Stimulated activated CD8-positive, alpha-beta memory T cell treated with anti-CD3 and anti-CD28 coated beads, Interleukin-15, amount 100 ng/mL, for 4 hours (primary cell): ENCODE measurements around the gene FBXO47.

ENCODE experiments used
- DNase-seq, 2 donors: peaks; one replicate each; pipeline ENCODE4 v3.0.0-alpha.2; 2020; ENCODE audit warnings: low read depth in 2 of 2

FBXO47 gene, protein sequence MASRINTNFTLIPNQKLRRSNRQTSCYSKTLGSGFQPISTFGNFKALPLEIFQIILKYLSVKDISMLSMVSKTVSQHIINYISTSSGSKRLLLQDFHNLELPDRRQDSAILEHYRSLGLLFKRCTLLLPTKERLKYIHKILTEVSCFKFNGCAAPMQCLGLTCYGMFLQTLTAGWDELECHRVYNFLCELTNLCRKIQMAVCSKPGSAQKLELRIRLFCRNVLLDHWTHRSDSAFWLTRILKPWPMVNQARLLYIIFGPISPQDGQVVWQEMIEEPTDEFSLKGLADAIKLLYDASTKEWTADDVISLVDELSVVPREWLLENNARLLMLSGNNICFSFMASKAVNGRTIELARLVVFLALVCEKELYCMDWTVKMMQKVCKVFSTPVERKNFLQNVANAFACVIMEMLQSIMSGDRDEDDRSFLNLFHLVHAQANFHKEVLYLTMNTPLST

DNA sequence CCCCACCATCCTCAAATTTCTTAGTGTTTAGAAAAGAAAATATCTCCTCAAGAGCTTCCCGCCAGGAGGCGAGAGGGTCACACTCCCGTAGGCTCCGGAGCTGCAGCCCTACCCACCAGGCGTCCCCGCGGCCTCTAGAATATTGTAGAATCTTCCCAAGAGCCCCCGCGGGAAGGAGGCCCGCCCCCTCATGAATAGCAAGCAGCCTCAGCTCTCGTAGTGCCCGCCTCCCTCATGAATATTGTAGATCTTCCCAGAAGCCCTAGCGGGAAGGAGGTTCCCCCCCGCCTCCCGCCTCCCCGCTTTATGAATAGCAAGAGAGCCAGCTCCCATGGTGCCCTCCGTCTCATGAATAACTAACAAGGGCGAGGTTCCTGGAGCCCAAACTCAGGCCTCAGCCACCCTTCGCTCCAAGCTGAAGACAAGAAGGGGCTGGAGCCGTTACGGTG, at the start of gene FBXO47:
TSS of gene FBXO47 (minus strand) at position 114 of the 449 bp plus-strand sequence. CDS start 4,378 bp downstream, outside the sequence.
- peak; percentile 63 to 76 for DNase-seq

DNA sequence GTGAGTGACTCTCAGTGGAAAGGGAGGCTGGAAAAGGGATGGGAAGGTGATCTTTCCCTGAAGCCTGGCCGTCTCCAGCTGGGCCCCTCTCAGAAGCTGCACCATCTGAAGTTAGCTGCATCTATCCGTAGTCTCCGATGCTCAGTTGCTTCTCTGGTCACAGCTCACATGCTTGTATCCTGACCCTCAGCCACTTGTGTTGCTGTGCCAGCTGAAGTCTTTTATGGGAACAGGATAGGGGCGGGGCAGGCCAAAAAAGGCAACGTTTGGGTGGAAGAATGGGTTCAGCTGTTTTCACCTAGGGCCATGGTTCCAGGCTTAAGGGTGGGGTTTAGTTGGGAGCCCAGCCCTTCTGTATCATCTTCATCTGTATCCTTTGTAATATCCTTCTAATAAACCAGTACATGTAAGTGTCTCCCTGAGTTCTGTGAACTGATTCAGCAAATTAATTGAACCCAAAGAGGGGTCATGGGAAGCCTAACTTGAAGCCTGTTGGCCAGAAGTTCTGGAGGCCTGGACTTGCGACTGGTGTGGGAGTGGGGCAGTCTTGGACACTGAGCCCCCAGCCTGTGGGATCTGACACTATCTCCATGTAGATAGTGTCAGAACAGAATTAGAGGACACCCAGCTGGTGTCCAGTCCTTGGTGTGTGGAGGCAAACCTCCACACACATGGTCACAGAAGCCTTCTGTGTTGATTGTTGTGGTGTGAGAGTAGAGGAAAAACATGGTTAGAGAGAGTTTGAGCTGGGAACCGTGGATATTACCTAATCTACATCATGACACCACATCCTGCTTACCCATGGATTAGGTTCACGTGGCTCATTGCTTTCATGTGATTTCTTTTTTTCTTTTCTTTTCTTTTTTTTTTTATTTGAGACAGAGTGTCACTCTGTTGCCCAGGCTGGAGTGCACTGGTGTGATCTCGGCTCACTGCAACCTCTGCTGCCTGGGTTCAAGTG, 49.3 kb upstream of the FBXO47 start:
- no peak for DNase-seq

DNA sequence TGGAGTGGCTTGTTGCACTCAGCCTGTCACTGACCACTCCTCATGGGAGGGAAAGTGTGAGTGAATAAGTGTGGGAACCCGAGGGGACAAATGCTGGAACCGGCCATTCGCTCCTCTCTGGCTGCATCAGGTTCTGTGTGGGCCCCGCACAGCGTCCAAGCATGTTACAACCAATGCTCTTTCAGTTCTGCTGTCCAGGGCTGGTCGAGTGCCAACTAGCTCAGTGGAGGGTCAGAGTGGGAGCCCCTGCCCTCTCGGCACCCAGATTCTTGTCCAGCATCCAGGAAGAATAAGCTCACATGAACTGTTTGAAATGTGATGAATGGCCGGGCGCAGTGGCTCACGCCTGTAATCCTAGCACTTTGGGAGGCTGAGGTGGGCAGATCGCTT, 48.3 kb upstream of the FBXO47 start:
- DNase-seq, result no peak

DNA sequence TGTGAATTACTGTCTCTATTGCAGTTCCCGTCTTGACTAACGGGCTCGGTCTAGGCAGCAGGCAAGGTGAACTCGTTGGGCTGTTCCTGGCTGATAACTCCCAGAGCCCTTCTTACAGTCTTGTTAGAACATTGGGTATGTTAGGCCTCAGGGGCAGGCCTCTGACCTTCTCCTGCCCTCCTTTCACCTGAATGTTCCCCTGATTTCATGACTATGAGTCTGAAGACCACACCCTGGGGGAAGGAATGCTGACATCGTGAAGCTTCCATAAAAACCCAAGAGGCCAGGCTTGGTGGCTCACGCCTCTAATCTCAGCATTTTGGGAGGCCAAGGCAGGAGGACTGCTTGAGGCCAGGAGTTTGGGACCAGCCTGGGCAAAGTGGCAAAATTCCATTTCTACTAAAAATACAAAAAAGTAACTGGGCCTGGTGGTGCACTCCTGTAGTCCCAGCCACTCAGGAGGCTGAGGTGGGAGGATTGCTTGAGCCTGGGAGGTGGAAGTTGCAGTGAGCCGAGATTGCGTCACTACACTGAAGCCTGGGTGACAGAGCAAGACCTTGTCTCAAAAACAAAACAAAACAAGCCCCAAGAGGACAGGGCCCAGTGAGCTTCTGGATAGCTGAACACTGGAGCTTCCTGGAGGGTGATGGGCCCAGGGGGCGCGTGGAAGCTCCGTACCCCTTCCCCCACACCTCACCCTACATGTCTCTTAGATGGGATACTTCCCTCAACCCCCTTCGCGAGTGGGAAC, 47.8 kb upstream of the FBXO47 start:
- DNase-seq, result no peak

DNA sequence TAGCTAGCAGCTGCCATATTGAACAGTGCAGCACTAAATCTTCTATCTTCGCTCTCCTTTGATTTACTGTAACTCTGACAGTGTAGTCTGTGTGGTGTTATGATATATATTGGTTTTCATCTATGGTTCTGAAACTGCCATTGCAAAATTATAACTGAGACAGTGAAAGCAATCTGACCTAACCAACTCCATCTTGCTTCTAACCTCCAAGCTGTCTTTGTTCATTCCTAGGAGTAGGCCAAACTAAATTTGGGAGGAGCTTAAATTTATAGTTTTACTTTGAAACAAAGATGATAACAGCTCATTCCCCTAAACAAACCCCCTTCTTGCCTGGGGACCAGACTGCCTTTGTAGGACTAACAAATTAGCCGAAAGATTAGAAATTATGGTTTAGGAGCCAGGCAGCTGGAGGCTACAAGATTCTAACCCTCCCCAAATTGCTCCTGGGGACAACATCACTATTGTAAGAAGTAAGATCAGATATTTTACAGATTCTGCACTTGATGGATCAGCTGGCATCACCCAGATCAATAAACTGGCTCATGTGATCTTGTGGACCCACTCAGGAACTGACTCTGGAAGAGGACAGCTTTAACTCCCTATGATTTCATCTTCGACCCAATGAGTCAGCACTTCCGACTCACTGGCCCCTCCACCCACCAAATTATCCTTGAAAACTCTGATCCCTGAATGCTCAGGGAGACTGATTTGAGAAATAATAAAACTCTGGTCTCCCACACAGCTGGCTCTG, 47.0 kb upstream of the FBXO47 start:
- DNase-seq, result no peak

DNA sequence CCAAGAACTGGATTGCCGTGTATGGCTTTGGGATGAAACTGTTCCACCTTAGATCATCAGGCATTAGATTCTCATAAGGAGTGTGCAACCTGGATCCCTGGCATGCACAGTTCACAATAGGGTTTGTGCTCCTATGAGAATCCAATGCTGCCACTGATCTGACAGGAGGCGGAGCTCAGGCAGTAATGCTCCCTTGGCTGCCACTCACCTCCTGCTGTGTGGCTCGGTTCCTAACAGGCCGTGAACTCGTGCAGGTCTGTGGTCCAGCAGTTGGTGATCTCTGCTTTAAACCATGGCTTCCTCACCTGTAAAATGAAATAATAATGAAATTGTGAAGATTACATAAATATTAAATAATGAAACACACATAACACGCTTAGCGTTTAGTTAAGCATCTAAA, 45.5 kb upstream of the FBXO47 start:
- no peak for DNase-seq

DNA sequence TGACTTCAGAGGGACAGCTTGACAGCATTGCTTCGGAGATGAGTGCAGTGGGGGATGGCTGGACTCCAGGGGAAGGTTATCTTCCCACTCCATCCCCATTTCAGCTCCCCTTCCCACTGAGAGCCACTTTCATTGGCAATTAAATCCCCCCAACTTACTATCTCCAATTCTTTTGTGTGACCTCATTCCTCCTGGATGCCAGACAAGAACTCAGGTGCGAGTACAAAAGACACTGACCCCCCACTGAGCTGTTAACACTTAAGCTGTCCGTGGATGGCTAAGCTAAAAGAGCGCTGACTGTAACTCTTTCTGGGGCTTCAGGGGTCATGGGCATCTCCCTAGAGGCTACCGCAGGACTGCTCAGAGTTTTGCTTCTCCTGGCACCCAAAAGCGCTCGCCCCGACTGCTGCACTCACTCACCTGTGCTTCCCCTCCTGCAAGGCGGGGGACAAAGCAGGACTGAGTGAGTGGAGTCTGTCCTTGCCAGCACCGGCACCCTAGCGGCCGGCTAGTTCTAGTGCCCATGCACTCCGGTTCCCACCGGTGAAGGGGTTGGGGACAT, 44.8 kb upstream of the FBXO47 start:
- DNase-seq, result no peak

DNA sequence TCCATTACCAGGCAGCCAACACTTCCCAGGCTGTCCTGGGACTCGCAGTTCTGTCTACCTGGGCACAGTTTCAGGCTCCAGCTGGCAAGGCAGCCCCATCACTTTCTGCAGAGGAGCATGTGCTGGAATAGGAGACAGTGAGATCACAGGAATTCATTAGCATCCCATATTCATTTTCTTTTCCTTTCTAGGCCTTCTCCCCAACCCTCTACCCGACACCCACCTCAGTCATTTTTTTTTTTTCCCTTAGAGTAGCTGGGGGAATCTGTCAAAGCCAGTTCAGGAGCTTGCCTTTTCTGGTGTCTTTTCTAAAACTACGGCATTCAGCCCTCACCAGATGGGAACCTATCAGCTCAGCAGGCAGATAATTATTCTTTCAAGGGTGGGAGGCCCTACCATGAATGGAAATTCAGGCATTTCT, 42.4 kb upstream of the FBXO47 start:
- no peak for DNase-seq

DNA sequence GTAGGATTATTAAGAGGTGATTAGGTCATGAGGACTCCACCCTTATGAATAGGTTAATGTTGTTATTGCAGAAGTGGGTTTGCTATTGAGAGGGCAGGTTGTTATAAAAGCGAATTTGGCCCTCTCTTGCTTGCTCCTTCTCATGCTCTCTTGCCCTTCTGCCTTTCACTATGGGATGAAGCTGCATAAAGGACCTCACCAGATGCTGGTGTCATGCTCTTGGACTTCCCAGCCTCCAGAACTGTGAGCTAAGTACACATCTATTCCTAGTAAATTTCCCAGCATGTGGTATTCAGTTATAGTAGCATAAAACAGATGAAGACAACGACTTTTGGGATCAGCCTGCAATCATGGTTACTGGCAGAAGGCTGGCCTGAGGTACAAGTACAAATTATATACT, 41.4 kb upstream of the FBXO47 start:
- no peak for DNase-seq

DNA sequence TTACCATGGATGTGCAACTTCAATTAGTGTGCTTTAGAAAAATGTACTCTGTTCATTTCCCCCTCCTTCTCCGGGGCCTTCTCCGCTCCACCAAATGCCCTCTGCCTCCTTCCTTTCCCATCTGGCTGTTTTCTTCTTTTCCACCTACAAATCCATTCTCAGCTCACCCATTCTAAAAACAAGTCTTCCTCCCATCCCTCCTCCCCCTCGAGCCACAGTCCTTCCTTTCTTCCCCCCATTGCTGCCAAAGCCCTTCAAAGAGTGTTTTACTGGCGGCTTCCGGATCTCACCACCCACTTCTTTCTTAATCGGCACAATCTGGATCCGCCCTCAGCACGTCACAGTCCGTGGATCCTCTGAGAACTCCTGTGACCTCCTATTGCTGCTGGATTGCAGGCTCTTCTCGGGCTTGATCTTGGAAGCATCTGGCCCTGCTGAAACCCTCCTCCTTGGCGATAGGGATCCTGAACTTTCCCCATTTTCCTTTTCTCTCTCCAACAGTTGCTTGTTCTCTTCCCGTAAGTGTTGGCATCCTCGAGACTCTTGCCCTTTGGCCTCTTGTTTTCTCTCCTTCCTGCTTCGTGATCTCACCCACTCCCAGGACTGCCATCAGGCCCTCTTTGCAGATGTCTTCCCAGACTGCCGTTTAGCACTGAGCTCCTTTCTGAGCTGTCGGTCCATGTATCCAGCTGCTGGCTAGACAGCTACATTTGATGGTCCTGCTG, 36.0 kb upstream of the FBXO47 start:
- DNase-seq, result peak in 1 of 2 donors; percentile 19

DNA sequence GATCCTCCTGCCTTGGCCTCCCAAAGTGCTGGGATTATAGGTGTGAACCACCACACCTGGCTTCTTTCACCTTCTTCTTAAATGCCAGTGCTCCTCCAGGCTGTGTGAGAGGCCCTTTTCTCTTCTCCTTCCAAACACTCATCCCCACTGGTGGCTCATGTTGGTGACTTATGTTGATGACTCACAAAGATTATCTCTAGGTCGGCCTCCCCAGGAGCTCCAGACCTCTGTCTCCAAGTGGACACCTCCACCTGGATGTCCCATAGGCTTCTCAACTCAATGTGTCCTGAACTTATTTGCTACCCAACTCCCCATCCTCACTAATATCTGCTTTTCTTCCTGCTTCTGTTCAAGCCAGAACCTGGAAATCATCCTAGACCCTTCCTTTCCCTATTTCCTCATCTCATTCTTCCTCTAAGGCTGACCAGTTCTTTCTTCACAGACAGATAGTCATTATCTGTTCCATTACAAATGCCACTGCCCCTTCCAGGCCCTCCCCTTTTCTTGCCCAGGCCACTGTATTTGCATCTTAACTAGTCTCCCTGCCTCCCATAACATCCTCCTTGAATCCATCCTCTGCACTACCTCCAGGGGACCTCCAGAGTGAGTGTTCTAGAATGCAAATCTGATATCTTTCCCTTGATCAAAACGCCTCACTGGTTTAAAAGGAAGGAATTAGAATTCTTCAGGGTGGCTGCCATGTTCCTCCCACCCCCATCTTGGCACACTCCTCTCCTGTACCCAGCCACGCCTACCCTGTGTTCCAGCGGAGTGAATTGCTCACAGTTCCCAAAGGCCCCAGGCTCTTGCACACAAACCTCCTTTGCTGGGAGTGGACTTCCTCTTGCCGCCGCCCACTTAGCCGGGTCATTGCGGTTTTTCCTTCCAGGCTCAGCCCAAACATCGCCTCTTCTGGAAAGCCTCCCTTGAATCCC, 34.8 kb upstream of the FBXO47 start:
- DNase-seq, result no peak

DNA sequence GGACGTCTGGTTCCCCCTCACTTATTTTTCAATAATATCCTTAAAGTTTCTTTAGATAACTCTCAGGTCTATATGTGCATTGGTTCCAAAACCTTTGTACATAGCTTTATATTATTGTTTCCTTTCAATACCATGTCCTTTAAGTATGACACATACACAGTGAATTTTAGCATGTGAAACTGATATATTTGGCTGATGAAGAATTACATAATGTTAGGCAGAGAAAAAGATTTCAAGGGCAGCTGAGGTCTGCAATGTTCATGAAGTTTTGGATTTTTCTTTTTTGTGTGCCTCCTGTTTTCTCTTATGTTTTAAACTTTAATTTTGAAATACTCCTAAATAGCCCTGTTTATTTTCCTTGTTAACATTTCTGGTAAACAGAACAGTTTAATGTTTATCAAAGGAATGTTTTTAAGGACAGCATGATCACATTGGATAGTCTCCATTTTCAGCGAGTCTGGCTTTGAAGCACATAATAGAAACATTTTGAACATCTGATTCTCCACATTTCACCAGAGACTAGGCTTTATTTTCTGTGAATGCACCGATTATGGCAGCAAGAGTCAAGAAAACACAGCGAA, 32.9 kb upstream of the FBXO47 start:
- DNase-seq, result no peak

DNA sequence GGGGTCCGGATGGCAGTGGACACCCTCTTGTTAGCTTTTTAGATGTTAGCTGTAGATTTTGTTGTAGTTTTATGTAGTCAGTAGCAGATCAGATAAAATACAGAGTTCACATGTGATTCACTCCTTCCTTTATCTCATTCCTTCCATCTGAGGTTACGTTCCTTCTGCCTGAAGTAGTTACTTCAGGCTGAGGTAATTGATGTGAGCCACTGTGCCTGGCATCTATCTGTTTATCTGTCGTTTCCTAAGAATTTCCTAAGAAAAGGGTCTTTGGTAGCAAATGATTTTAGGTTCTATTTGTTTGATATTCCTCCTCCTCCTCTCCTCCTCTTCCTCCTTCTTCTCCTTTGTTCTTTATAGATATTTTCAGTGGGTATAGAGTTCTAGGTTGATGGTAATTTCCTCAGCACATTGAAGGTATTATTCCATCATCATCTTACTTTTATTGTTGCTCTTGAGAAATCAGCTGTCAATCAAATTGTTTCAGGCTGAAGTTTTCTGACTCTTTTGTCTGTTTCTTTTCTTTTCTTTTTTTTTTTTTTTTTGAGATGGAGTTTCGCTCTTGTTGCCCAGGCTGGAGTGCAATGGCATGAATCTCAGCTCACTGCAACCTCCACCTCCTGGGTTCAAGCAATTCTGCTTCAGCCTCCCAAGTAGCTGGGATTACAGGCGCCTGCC, 29.6 kb upstream of the FBXO47 start:
- no peak for DNase-seq

DNA sequence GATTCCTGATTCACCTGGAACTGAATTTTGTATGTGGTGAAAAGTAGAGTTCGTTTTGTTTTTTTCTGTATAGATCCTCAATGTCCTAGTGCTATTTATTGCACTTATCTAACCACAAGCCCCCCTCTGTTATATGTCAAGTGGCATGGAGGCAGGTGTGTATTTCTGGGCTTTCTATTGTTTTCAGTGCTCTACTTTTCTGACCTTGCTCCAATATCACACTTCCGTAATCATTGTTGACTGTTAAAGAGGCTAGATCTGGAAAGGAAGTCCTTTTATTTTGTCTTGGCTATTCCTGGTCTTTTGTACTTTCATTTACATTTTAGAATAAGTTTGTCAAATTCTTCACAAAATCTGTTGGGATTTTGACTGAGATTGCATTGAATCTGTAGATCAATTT, 26.8 kb upstream of the FBXO47 start:
- DNase-seq, result no peak

DNA sequence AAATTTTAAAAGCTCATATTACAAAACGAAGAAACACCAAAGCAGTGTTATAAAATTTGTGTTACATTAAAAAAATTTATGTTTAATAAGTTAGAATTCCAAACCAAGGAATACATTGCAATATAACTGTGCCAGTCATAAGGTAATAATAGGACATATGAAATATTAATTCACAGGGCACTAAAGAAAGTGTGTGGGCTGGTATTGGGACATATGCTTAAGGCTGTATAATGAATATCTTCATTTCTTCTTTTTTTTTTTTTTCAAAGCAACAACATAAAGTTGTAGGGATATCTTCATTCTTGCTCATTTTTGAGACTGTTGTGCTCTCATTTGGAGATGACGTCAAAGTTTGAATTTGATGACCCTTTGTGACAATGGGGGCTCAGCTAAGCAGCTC, 17.5 kb upstream of the FBXO47 start:
- no peak for DNase-seq

DNA sequence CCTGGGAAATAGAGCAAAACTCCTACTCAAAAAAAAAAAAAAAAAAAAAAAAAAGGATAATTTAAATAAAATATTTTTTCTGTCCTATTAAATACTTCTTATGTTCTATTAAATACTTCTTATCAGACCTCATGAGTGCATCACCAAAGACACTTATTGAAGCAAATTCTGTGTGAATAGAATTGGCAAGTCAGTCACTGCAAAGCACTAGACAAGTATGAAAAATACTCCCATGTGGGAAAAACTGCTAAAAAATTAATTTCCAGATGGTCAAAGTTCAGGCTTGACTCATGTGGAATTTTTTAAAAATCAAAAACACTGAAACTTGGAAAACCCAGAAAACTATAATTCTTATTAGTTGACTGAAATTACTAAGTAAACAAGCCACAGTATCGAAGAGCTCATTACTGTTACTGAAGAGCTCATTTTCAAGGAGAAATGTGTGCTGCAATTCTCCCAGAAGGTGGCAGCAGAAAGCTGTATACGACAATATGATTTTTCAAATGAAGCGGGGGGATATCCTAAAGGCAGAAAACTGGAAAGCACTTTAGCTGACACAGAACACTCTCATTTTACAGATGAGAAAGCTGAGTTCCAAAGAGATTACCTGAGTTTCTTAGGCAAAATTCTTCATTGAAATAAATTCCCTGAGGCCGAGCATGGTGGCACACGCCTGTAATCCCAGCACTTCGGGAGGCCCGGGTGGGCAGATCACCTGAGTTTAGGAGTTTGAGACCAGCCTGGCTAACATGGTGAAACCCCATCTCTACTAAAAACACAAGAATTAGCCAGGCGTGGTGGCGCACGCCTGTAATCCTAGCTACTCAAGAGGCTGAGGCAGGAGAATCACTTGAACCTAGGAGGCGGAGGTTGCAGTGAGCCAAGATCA, 15.9 kb upstream of the FBXO47 start:
- peak in 1 of 2 donors; percentile 15 for DNase-seq

DNA sequence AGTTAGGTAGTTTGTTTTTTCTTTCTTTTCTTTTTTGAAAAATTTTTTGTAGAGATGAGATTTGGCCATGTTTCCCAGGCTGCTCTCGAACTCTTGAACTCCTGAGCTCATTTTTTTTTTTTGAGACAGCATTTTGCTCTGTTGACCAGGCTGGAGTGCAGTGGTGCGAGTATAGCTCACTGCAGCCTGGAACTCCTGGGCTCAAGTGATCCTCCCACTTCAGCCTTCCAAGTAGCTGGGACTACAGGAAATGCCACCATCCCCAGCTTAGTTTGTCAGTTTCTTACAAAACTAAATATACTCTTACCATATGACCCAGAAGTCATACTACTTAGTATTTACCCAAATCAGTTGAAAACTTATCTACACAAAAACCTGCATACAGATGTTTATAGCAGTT, 14.4 kb upstream of the FBXO47 start:
- DNase-seq, result no peak
